ENCODE data around the gene LY6G6F. TPM values are rescaled to one million over a fixed set of nuclear protein-coding genes. Genes with fewer than 3 reads are reported as not detected.

The LY6G6F gene
- total RNA-seq, 2 donors from 2014 or later, result not detected

- peak; percentile 79 for DNase-seq
- Histone ChIP-seq H3K4me3 (ENCODE audit: low read length) (no peak overlapping the region), H3K36me3 (ENCODE audit: control insufficient read depth, insufficient read depth, low read length) (no peaks in the 10 kb centered on the region), H3K9me3 (ENCODE audit: control insufficient read depth, low read length) (no peaks in the 10 kb centered on the region), H3K27me3 (ENCODE audit: control insufficient read depth, insufficient read depth, low read length, poor library complexity, severe bottlenecking) (no peaks in the 10 kb centered on the region), H3K4me1 (ENCODE audit: control insufficient read depth, insufficient read depth, low read length) (peaks cover 7% of the 10 kb centered on the region), H3K27ac (ENCODE audit: low read depth, low read length) (peak overlapping the region; percentile 67), H3K9ac (ENCODE audit: extremely low read depth, low read length, poor library complexity, severe bottlenecking) (peak overlapping the region; percentile 18)
- Mint-ChIP-seq H3K27ac (peak overlapping the region; percentile 95), H3K4me3 (peak overlapping the region; percentile 14), H3K9me3 (no peaks in the 10 kb centered on the region), H3K36me3 (ENCODE audit: low read depth) (no peaks in the 10 kb centered on the region), H3K4me1 (peaks cover 45% of the 10 kb centered on the region), H3K27me3 (ENCODE audit: insufficient read depth) (no peaks in the 10 kb centered on the region)
- 0 to 18% methylated on average over 3 to 5 of the region's 5 CpGs for WGBS, 2 experiments (ENCODE audit: insufficient coverage in 1 of 2, insufficient read length in 1 of 2)
- no peak for TF ChIP-seq CTCF (conservative IDR thresholded peaks at IDR 0.05)
Observed at GRCh38 chr6:31713991-31714684, 7.5 kb downstream of the LY6G6F start.

GRCh38 chr6:31715022-31715958, 8.6 kb downstream of the LY6G6F start, which contains the start of gene LY6G6D:
TSS of gene LY6G6D (plus strand) at chr6:31715348. CDS start at chr6:31715356, 8 bp downstream.
- no peak for TF ChIP-seq CTCF (conservative IDR thresholded peaks at IDR 0.05)
- 67 to 70% methylated on average over 5 to 15 of the region's 16 CpGs for WGBS, 2 experiments (ENCODE audit: insufficient coverage in 1 of 2, insufficient read length in 1 of 2)
- Mint-ChIP-seq H3K27me3 (ENCODE audit: insufficient read depth) (no peaks in the 10 kb centered on the region), H3K36me3 (ENCODE audit: low read depth) (no peaks in the 10 kb centered on the region), H3K27ac (peak within 1 kb of the TSS; percentile 95), H3K9me3 (no peaks in the 10 kb centered on the region), H3K4me1 (peaks cover 43% of the 10 kb centered on the region), H3K4me3 (peak within 1 kb of the TSS; percentile 14)
- Histone ChIP-seq H3K9me3 (ENCODE audit: control insufficient read depth, low read length) (no peaks in the 10 kb centered on the region), H3K4me3 (ENCODE audit: low read length) (no peak within 1 kb of the TSS), H3K4me1 (ENCODE audit: control insufficient read depth, insufficient read depth, low read length) (peaks cover 7% of the 10 kb centered on the region), H3K27me3 (ENCODE audit: control insufficient read depth, insufficient read depth, low read length, poor library complexity, severe bottlenecking) (no peaks in the 10 kb centered on the region), H3K27ac (ENCODE audit: low read depth, low read length) (peak within 1 kb of the TSS; percentile 67), H3K9ac (ENCODE audit: extremely low read depth, low read length, poor library complexity, severe bottlenecking) (no peak within 1 kb of the TSS), H3K36me3 (ENCODE audit: control insufficient read depth, insufficient read depth, low read length) (no peaks in the 10 kb centered on the region)
- DNase-seq, result peak; percentile 84

GRCh38 chr6:31717499-31718222, 11.0 kb downstream of the LY6G6F start:
- H3K9me3 Mint-ChIP-seq, result no peaks in the 10 kb centered on the region
- Histone ChIP-seq H3K27ac (ENCODE audit: low read depth, low read length) (no peak overlapping the region), H3K9ac (ENCODE audit: extremely low read depth, low read length, poor library complexity, severe bottlenecking) (no peak overlapping the region), H3K36me3 (ENCODE audit: control insufficient read depth, insufficient read depth, low read length) (no peaks in the 10 kb centered on the region), H3K9me3 (ENCODE audit: control insufficient read depth, low read length) (no peaks in the 10 kb centered on the region), H3K27me3 (ENCODE audit: control insufficient read depth, insufficient read depth, low read length, poor library complexity, severe bottlenecking) (no peaks in the 10 kb centered on the region), H3K4me1 (ENCODE audit: control insufficient read depth, insufficient read depth, low read length) (peaks cover 7% of the 10 kb centered on the region), H3K4me3 (ENCODE audit: low read length) (no peak overlapping the region)
- WGBS, 2 experiments (ENCODE audit: insufficient coverage in 1 of 2, insufficient read length in 1 of 2), result 59 to 77% methylated on average over 7 to 10 of the region's 10 CpGs
- H3K27ac Mint-ChIP-seq, result peak overlapping the region; percentile 67
- H3K36me3 Mint-ChIP-seq (ENCODE audit: low read depth), result no peaks in the 10 kb centered on the region
- H3K4me1 Mint-ChIP-seq, result peaks cover 35% of the 10 kb centered on the region
- TF ChIP-seq CTCF (conservative IDR thresholded peaks at IDR 0.05), result peak; percentile 78
- DNase-seq, result peak; percentile 90
- no peaks in the 10 kb centered on the region for H3K27me3 Mint-ChIP-seq (ENCODE audit: insufficient read depth)
- no peak overlapping the region for H3K4me3 Mint-ChIP-seq

Data from endodermal cell (in vitro differentiated cells).